HG03159 (cell line): Measurements from ENCODE around the gene AGPAT3.
A peak's percentile ranks its signal among the peaks of the same experiment; 100 is the strongest.

ENCODE experiments used
- ATAC-seq: cut with Tn5 transposase; IDR thresholded peaks from one replicate; pipeline ENCODE4 v1.9.1; 2021; ENCODE audit warnings: mild to moderate bottlenecking, moderate library complexity; ENCODE audit not compliant: unreplicated experiment

AGPAT3 gene

DNA sequence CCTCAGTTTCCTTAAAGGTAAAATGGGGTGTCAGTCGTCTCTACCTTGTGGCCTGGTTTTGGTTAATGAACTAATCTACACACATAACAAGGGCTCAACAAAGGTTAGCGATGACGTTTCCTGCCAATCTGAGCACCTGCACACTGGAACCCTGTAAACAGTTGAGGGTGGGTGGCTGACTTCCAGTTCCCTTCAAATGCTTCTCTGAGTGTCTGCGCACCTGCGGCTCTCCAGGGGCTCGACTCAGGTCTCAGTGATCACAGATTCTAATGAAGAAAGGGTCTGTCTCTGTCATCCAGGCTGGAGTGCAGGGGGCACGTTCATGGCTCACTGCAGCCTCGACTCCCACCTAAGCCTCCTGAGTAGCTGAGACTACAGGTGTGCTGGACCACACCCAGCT lies 3.3 kb upstream of the AGPAT3 start:
- ATAC-seq = no peak

DNA sequence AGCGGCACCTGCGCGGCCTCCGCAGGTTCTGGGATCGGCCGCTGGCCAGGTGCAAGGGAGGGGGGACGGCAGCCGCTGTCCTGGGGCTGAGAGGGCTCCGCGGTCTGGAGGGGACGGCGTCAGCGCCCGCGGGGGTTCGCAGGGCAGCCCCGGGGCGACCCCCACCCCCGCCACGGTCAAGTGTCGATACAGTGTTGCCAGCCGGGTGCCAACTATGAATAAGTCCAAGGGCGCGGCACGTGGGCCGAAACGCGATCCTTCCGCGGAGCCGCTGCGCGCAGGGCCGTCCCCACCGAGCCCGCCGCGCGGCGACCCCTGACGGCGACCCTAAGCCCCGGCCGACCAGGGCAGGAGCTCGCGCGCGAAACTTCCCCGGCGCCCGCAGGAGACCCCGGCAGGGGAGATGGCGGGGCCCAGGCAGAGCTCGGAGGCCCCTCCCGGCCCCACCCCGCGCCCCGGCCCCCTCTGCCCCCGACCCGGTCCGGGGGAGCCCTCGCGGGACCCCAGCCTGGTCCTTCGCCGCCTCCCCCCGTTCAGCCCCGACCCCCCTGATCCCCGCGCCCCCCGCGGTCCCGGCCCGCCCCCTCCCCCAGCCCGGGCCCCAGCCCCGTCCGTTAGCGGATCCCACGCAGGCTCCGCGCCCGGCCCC lies 586 bp upstream of the AGPAT3 start:
- no peak for ATAC-seq

DNA sequence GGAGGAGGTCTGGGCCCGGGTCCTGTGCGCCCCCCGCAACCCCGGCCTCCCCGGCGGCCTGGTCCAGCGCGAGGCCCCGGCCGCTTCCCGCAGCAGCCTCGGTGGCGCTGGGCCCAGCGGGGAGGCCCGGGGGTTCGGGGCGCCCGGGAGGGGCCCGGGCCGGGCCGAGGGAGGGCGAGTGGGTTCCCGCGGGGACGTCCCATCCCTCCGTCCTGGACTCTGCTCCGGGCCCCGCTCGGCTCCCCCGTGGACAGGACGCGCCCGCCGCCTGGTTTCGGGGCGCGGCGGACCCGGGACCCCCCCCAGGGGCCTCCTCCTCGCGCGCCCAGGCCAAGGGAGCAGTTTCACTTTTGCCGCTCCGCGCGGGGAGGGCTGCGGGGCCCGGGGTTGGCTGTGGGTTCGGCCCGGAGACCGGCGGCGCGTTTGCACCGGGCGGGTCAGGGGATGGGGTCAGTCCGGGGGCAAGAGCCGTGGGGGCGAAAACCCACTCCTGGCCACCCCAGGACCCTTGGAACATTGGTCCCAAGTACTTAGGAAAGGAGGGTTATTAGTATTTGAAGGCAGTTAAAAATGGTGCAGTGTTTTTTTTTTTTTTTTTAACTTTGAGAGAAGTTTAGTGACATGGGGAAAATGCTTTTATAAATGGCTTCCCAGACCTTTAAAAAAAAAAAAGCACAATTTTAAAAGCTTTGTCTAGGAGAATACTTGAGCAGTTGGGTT lies 677 bp downstream of the AGPAT3 start:
- peak; percentile 37 for ATAC-seq

DNA sequence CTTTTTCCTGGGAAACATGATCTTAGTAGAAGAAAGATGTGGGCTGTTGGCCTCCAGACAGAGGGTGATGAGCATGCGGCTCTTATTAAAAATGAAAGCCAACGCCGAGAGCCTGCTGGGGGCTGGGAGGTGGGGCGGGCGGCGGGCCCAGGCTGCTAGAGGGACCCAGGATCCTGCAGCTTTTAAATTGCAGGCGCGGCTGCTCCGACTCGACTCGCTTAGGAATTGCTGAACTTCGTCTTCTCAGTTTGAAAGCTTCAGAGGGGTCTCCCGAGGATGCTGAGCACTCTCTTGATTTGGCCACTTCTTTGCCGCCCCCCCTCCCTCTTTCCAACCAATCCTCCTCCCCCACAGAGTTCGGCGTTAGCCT lies 1.2 kb downstream of the AGPAT3 start:
- no peak for ATAC-seq

DNA sequence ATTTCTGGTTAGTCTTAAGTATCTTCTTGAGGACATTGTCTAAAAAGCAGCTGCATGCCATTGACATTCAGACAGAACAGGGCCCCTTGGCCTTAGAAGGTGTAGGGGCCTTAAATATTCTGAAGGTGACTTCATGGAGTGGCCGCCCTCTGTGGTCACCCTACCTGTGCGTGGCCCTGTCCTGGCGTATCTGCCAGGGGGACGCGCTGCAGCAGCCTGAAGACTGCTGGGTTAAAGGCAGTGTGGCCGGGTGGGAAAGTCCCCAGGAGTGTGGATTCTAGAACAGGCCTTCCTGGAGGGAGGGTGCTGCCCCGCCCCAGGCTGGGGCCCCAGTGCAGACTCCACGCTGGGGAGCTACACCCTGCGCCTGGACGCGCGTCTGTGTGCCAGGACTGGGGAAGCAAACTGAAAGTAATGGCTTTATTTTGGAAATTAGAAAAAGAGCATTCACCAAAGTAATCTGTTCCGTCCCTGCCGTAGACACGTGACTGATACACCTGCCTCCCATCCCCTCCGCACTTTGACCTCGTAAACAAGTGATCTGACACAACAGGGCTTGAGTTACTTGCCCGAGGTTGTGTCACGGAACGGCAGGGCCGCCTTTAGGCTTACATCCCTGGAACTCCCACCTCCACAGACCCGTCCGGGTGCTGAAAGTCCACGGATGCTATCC lies 1.8 kb downstream of the AGPAT3 start:
- ATAC-seq = no peak

DNA sequence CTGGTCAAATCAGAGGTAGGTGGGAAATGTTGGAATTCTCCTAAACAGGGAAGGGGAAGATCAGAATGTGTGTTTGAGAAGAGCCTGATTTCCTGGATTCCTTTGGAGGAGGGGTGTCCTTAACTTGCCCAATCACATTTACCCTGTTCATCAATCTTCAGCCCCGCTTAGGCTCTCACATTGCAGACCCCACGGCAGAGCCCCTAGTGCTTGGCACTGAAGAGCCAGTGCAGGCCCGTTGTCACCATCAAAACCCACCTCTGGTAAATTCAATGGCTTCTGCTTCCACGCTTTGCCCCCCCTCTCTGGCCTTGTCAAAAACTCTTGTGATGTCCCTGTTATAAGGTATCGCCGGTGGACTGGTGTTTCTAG lies 2.3 kb downstream of the AGPAT3 start:
- ATAC-seq = no peak

DNA sequence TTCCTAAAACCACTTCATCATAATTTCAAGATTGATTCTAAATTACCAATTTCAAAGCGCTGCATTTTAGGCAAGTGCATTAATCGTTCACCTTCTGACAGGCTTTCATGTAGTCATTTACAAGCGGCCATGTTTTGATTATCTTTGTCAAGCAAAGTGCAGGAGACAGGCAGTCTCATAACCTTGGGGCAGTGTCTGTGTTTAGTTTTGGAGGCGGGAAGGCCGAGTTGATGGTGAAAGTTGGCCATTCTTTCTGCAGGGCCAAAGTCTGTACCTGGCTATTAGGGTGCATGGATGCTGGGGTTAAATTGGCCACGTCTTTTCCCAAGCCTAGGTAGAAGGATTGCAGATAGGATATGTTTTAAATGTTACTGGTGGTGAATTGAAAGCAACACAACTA lies 2.9 kb downstream of the AGPAT3 start:
- no peak for ATAC-seq

DNA sequence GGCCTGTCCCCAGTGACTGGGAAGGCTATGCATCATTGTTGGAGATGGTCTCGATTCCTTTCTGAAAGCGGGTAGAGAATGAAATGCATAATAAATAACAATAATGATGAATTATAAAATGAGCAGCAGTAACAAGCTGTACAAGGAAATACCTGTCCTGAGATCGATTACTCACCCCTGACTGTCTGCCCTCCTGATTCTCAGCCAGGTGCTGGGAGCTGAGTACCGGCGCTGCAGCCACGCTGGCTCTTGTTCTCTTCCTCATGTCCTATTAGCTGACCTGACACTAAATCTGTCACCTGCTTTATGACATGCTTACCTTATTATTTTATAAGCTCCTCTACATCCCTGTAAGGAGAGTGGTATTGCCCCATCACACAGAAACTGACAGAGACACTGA lies 3.4 kb downstream of the AGPAT3 start:
- no peak for ATAC-seq

DNA sequence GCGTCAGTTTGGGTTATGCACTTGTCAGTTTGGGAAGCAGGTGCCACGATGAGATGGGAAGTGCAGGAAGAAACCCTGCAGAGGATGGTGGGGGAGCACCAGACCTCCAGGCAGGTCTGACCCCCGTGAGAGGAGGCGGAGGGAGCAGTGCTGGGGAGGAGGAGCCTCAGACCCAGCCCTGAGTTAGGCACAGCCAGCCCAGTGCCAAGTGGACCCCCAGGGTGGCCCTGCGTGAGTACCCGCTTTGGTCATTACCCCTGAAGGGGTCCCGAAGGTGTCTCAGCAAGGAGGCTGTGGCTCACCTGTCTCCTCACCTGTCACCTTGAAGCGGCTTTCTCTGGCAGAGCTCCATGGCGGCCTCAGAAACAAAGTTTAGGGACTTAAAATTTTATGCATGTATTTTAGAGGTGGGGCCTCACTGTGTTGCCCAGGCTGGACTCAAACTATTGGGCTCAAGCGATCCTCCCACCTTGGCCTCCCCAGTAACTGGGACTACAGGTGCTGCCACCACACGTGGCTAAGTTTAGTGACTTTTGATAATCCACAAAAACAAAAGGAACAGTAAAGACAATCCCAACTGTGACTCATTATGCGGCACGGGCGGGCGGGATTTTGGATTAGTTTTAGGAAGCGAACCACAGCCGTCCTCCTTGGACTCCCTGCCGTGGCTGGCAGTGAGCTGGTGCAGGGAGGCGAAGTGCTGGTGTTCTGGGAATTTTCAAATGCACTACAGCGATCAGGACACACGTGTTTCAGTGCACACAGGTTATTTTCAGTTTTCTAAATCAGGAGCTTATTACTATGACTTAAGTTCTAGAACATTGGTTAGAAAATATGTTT lies 4.7 kb downstream of the AGPAT3 start:
- no peak for ATAC-seq

DNA sequence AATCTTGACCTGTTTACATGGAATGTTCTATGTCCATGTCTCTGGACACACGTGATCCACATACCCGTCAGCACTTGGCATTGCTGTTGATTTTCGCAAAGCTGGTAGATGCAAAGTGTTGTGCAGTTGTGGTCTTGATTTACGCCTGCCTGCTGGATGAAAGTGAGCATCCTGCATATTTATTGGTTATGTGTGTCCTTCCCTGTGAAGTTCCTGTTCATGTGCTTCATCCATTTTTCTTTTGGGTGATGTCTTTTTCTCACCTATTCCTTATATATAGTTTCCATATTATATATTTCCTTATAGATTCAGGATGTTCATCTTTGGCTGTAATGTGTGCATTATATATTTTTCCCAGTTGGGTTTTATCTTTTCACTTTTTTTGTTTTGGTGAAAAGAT lies 6.5 kb downstream of the AGPAT3 start:
- ATAC-seq = no peak

DNA sequence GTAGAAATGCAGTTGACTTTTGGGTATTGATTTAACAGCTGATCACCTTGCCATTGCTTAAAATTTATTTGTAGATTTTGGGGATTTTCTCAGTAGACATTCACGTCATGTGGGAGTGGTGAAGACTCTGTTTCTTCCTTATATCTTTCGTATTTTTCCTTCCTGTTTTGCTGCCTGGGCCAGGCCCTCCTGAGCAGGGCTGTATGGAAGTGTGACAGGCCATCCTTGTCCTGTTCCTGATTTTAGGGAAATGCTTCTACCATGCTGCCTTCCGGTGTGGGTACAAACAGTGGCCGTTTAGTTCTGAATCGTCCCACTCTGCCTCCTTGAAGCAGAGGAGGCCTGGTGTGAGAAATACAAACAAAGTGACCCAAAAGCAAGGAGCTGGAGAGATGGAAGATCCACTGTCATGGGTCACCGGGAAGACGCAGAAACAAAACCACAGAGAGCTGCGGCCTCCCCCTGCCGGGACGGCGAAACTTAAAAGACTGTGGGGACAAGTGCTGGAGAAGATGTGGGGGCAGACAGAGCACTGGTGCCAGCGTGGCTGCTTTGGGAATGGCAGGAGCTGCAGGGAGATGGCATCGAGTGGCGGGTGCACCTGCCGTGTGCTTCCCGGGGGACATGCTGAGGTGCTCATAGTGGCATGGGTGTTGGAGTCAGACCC lies 7.6 kb downstream of the AGPAT3 start:
- no peak for ATAC-seq

DNA sequence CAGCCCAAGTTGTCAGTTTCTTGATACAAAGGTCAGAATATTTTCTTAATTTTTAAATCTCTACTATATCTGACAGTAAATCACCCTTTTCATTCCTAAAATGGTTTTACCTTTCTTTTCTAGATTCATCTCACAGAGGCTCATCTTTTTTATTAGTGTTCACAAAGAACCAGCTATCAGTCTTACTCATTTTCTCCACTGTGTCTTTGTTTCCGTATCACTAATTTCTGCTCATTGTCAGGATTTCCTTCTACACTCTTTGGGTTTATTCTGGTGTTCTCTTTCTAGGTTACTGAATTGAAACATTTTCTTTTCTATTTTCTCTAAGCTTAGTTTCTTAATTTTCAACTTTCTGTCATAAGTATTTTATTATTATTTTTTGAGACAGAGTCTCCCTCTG lies 8.7 kb downstream of the AGPAT3 start:
- no peak for ATAC-seq

DNA sequence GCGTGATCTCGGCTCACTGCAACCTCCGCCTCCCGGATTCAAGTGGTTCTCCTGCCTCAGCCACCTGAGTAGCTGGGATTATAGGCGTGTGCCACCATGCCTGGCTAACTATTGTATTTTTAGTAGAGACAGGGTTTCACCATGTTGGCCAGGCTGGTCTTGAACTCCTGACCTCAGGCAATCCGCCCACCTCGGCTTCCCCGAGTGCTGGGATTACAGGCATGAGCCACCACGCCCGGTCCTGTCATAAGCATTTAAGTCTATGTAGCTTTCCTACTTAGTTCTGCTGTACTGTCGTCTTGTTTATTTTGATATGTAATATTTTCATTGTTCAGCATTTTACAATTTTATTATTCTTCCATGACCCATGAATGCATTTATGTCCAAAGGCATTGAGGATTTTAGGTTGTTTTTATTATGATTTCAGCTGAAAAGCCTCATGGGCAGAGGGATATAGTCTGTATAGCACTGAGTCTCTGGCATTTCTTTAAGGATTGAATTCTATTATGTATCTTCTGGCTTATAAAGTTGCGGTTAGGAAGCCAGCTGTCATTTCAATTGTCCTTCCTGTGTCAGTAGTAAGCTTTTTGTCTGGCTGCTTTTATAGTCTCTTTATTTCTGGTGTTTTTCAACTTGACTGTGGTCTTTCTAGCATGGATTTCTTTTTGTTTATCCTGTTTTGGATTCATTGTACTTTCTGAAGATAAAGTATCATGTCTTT lies 9.2 kb downstream of the AGPAT3 start:
- no peak for ATAC-seq

DNA sequence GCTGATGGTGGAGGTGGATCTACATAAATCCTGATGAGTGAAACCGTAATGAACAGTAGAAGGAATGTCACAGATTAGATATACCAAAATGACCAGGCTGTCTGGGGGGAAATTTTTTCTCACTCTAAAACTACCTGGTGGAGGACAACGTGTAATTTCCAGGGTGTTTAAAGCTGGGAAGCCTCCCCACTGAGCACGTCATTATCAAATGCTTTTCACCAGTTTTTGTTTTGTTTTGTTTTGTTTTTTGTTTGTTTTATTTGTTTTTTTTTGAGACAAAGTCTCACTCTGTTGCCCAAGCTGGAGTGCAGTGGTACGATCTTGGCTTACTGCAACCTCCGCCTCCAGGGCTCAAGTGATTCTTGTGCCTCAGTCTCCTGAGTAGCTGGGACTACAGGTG lies 11.6 kb downstream of the AGPAT3 start:
- ATAC-seq = no peak

DNA sequence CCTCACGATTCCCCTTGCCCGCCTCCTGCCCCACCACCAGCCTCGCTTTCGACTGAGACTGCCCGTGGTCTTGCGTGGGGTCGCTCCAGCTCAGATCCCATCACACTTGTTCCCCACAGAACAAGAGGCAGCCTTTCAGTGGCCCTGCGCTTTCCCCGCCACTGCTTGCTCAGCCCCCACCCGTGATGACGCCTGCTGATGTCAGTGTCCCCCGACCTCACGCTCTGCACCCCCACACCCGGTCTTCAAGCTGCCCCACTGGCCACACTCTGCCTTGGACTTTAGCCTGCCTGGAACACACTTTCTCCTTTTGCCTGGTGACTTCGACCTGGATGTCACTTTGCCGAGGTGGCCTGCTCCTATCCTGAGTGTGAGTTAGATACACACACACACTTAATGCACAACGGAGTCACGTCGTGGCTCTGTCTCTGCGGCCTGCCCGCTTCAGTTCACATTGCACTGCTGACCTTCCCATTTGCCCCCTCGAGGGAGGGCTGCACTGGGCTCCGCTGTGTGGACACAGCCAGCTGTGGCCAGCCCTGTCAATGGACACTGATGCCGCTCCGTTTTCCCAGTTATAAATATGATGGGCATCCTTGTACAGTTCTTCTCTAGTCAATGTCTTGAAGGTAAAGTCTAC lies 13.0 kb downstream of the AGPAT3 start:
- ATAC-seq = no peak

DNA sequence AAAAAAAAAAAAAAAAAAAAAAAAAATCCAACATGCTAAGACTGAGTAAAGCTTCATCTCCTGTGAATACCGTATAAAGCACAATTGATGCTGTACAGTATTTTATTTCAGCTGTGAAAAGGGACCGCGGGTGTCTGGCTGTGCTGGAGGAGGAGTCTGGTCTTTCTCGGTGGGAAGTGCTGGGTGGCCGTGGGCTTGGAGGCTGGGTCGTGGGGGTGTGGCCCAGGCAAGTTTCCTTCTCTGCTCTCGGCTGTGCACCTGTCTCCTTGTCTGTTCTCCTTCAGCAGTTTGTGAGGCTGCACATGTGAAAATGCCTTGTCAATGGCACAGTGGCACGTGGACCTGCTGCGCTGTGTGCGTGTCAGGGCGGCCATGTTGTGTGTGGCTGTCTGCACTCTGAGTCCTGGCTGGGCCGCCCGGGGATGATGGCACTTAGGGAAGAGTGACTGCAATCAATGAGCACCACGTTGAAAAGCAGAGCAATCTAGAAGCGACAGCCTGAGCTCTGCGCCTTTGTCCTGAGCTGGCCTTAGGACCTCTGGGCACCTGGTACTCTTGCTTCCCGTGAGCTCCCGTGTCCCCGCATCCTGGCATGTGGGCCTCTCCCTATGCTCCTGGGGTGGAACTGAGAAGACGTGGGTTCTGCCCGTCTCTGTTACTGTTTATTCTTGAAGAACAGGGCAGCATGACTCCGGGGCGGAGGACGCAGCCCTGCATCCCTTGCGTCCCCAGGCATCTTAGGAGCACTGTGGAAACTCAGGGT lies 14.5 kb downstream of the AGPAT3 start:
- no peak for ATAC-seq

DNA sequence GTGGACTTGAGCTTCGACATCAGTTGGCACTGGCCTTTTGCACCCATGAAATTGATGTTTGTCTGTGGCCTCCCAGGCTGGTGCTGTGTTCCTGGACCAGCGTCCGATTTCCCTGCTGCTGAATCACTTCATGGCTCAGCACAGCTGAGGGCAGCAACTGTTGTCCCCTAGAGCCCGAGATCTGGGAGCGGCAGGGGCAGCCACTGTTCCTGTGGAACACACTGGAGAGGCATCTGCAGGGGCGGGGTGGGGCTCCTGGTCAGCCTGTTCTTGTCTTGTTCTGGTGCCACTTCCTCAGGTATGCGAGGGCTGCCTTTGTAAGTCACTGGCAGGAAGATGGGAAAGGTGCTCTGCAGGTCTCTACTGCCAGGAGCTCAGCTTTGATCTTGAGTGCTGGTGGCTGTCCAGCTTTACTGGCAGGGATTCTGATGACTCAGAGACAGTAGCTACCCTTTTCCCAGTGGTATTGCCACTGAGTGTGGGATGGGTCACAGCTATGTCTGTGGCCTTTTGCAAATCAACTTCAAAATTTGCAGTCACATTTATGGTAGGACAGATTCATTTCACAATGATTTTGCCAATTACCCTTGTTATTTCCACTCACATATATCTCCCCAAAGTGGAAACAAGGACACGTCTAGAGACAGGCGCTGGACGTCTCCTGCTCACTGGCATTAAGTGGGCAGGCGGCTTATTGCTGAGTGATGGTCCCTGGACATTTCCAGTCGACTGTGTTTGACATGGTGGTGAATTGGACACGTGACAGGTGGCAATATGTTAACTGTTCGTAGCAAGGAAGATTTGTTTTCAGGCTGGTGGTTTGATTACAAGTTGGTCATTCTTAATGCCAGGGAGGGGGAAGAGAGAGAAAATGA lies 15.3 kb downstream of the AGPAT3 start:
- no peak for ATAC-seq

DNA sequence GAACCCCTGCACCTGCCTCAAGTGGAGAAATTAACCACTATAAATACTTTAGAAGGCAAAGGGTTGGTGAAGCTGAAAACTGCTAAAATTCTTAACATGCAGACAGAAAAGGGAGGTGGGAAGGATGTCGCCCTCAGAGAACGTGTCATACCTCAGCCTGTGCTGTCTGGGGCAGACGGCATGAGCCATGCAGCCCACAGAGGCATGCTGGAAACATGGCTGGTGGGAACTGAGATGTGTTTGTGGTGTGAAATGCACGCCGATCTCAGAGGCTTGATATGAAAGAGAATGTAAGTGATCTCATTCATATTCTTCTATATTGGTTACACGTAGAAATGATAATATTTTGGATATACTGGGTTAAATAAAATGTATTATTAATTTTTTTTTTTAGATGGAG lies 16.3 kb downstream of the AGPAT3 start:
- ATAC-seq = no peak
